Neural progenitor cell (in vitro differentiated cells): ENCODE data around the gene SLCO1B3. TPM values are rescaled to one million over a fixed set of nuclear protein-coding genes. Genes with fewer than 3 reads are reported as not detected.

ENCODE experiments used
- DNase-seq: peaks from one replicate; pipeline ENCODE4 v3.0.0-alpha.2; 2016; ENCODE audit warnings: low spot score
- H2AFZ ChIP-seq: fragments of 200-600 bp; sonication (generic); replicated peaks from 2 replicates; pipeline ENCODE4 v1.6.1; 2016; ENCODE audit warnings: antibody characterized with exemption
- H3F3A ChIP-seq: fragments of 200-600 bp; sonication (generic); 2 replicates; pipeline ENCODE4 v1.6.1; 2016; ENCODE audit warnings: antibody characterized with exemption, low read depth
- H3K27ac ChIP-seq: fragments of 200-600 bp; sonication (generic); 2 replicates; pipeline ENCODE4 v1.5.1; 2016; ENCODE audit warnings: mild to moderate bottlenecking
- H3K27me3 ChIP-seq: fragments of 200-600 bp; sonication (generic); 2 replicates; pipeline ENCODE4 v1.6.1; 2016; ENCODE audit warnings: mild to moderate bottlenecking, moderate library complexity
- H3K36me3 ChIP-seq: fragments of 200-600 bp; sonication (generic); 2 replicates; pipeline ENCODE4 v1.5.1; 2016
- H3K4me1 ChIP-seq: fragments of 200-600 bp; sonication (generic); 2 replicates; pipeline ENCODE4 v1.6.1; 2016; ENCODE audit warnings: mixed run types
- H3K4me2 ChIP-seq: fragments of 200-600 bp; sonication (generic); 2 replicates; pipeline ENCODE4 v1.6.1; 2016
- H3K4me3 ChIP-seq: fragments of 200-600 bp; sonication (generic); 2 replicates; pipeline ENCODE4 v1.5.1; 2016
- H3K79me2 ChIP-seq: fragments of 200-600 bp; sonication (generic); 2 replicates; pipeline ENCODE4 v1.6.1; 2016; ENCODE audit warnings: low read depth
- H3K9ac ChIP-seq: fragments of 200-600 bp; sonication (generic); 2 replicates; pipeline ENCODE4 v1.6.1; 2016
- H3K9me3 ChIP-seq: fragments of 200-600 bp; sonication (generic); 2 replicates; pipeline ENCODE4 v1.5.1; 2016; ENCODE audit warnings: low read depth
- H4K20me1 ChIP-seq: fragments of 200-600 bp; sonication (generic); 2 replicates; pipeline ENCODE4 v1.6.1; 2016; ENCODE audit warnings: low read depth
- H3K27ac Mint-ChIP-seq: 3 replicates; pipeline ENCODE4 v1.8.0; 2021; ENCODE audit warnings: mixed read lengths
- H3K27me3 Mint-ChIP-seq: 2 replicates; pipeline ENCODE4 v1.8.0; 2022; ENCODE audit warnings: low read depth, mild to moderate bottlenecking, inconsistent platforms, moderate library complexity, mixed read lengths; ENCODE audit not compliant: insufficient read depth
- H3K36me3 Mint-ChIP-seq: 3 replicates; pipeline ENCODE4 v1.8.0; 2021; ENCODE audit warnings: mixed read lengths
- H3K4me1 Mint-ChIP-seq: 3 replicates; pipeline ENCODE4 v1.8.0; 2021; ENCODE audit warnings: mixed read lengths
- H3K4me3 Mint-ChIP-seq: 3 replicates; pipeline ENCODE4 v1.8.0; 2021; ENCODE audit warnings: mild to moderate bottlenecking, moderate library complexity, mixed read lengths
- H3K9me3 Mint-ChIP-seq: 3 replicates; pipeline ENCODE4 v1.8.0; 2020; ENCODE audit warnings: mixed read lengths
- EZH2 ChIP-seq: fragments of 200-600 bp; sonication (generic); IDR thresholded peaks from 2 replicates; pipeline ENCODE4 v1.6.1; 2017; ENCODE audit warnings: antibody characterized with exemption, mild to moderate bottlenecking, moderate library complexity
- EZH2phosphoT487 ChIP-seq: fragments of 200-600 bp; sonication (generic); IDR thresholded peaks from 2 replicates; pipeline ENCODE4 v1.6.1; 2017; ENCODE audit warnings: antibody characterized with exemption
- small RNA-seq: library from RNA; depleted of rRNA; stranded (forward); fragments of <200 nt; gene quantifications from one replicate; pipeline ENCODE3, GENCODE V24; 2015
- total RNA-seq: library from RNA; depleted of rRNA; stranded (reverse); fragments of >200 nt; gene quantifications from 2 replicates; pipeline ENCODE4 v1.2.3, GENCODE V29; 2015; ENCODE audit warnings: low replicate concordance
- TF ChIP-seq, protein P1 (sequence below): fragments of 200-600 bp; sonication (generic); IDR thresholded peaks from 2 replicates; pipeline ENCODE4 v1.5.1; 2017; ENCODE audit warnings: antibody characterized with exemption, mild to moderate bottlenecking

Gene SLCO1B3
- total RNA-seq, 1 donor from 2014 or later = not detected

GRCh38 chr12:20950248-20950647 is 139.7 kb downstream of the SLCO1B3 start:
- no peak overlapping the region for H3K27ac Mint-ChIP-seq
- TF ChIP-seq EZH2 = no peak
- TF ChIP-seq, protein P1, sequence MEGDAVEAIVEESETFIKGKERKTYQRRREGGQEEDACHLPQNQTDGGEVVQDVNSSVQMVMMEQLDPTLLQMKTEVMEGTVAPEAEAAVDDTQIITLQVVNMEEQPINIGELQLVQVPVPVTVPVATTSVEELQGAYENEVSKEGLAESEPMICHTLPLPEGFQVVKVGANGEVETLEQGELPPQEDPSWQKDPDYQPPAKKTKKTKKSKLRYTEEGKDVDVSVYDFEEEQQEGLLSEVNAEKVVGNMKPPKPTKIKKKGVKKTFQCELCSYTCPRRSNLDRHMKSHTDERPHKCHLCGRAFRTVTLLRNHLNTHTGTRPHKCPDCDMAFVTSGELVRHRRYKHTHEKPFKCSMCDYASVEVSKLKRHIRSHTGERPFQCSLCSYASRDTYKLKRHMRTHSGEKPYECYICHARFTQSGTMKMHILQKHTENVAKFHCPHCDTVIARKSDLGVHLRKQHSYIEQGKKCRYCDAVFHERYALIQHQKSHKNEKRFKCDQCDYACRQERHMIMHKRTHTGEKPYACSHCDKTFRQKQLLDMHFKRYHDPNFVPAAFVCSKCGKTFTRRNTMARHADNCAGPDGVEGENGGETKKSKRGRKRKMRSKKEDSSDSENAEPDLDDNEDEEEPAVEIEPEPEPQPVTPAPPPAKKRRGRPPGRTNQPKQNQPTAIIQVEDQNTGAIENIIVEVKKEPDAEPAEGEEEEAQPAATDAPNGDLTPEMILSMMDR = peak; percentile 55
- Histone ChIP-seq H3F3A (no peaks in the 10 kb centered on the region), H3K36me3 (no peaks in the 10 kb centered on the region), H3K4me1 (no peaks in the 10 kb centered on the region), H3K27me3 (no peaks in the 10 kb centered on the region), H3K4me2 (no peak overlapping the region), H3K9me3 (no peaks in the 10 kb centered on the region), H2AFZ (no peak overlapping the region), H3K4me3 (no peak overlapping the region), H4K20me1 (no peaks in the 10 kb centered on the region), H3K79me2 (no peaks in the 10 kb centered on the region), H3K9ac (no peak overlapping the region), H3K27ac (no peak overlapping the region)
- H3K36me3 Mint-ChIP-seq = no peaks in the 10 kb centered on the region
- no peaks in the 10 kb centered on the region for H3K4me1 Mint-ChIP-seq
- H3K27me3 Mint-ChIP-seq = no peaks in the 10 kb centered on the region
- peaks cover 2% of the 10 kb centered on the region for H3K9me3 Mint-ChIP-seq
- H3K4me3 Mint-ChIP-seq = no peak overlapping the region
- DNase-seq = peak; percentile 21

DNA sequence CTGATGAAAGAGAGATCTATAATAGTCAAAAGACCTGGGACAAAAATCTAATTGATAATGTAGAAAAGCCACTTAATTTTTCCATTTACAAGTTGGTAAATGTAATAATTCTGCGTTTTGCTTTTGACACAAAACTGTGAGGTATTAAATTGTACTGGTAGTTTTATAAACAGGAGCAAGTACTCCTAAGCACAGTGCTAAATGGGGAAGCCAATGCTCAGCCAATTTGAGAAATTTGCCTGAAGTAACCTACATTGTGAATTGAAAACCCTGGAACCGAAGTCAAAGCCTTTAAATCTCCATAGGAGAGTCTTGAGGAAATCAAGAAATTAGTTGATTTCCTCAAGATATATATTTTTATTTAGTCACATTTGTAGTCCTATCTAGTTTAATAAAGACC is 152.8 kb downstream of the SLCO1B3 start:
- H3K79me2 ChIP-seq = no peaks in the 10 kb centered on the region
- H3F3A ChIP-seq = no peaks in the 10 kb centered on the region
- peaks cover 12% of the 10 kb centered on the region for H3K36me3 ChIP-seq
- H3K27ac Mint-ChIP-seq = no peak overlapping the region
- TF ChIP-seq EZH2 (no peak), EZH2phosphoT487 (no peak)
- TF ChIP-seq, protein P1 = no peak
- H3K36me3 Mint-ChIP-seq = no peaks in the 10 kb centered on the region
- no peaks in the 10 kb centered on the region for H3K27me3 ChIP-seq
- H3K9me3 Mint-ChIP-seq = peaks cover 8% of the 10 kb centered on the region
- peaks cover 14% of the 10 kb centered on the region for H3K9me3 ChIP-seq
- no peaks in the 10 kb centered on the region for H4K20me1 ChIP-seq
- H3K4me3 ChIP-seq = no peak overlapping the region
- no peak overlapping the region for H3K27ac ChIP-seq
- no peaks in the 10 kb centered on the region for H3K4me1 Mint-ChIP-seq
- no peak overlapping the region for H3K9ac ChIP-seq
- H3K4me2 ChIP-seq = no peak overlapping the region
- H3K4me1 ChIP-seq = no peaks in the 10 kb centered on the region
- no peak overlapping the region for H2AFZ ChIP-seq
- no peak overlapping the region for H3K4me3 Mint-ChIP-seq
- no peak for DNase-seq
- no peaks in the 10 kb centered on the region for H3K27me3 Mint-ChIP-seq

DNA sequence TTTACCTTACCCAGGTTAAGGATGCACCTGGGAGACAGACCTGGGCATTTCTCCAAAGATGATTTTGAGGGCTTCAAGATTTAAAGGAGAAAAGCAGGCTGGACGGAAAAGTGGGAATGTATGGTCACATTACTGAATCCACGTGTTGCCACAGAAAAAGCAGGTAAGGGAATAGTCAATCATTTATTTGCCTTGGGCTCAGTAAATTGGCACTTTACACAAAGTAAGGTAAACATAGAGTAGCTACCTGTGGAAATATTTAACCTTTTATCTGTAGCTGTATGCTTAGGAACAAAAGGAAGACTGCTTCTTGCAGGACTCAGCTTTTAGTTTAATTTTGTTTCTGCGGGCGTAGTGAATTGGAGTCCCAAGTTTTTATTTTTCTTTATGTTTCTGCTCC is 153.3 kb downstream of the SLCO1B3 start:
- Histone ChIP-seq H3K36me3 (peaks cover 12% of the 10 kb centered on the region), H3K27me3 (no peaks in the 10 kb centered on the region), H3K27ac (no peak overlapping the region), H3K79me2 (no peaks in the 10 kb centered on the region), H3K4me2 (no peak overlapping the region), H3K4me3 (no peak overlapping the region), H3K4me1 (no peaks in the 10 kb centered on the region), H4K20me1 (no peaks in the 10 kb centered on the region), H3F3A (no peaks in the 10 kb centered on the region), H3K9me3 (peaks cover 14% of the 10 kb centered on the region), H2AFZ (no peak overlapping the region), H3K9ac (no peak overlapping the region)
- Mint-ChIP-seq H3K4me3 (no peak overlapping the region), H3K27ac (no peak overlapping the region), H3K27me3 (no peaks in the 10 kb centered on the region), H3K36me3 (no peaks in the 10 kb centered on the region), H3K4me1 (no peaks in the 10 kb centered on the region), H3K9me3 (peaks cover 8% of the 10 kb centered on the region)
- TF ChIP-seq EZH2phosphoT487 (no peak), EZH2 (no peak)
- TF ChIP-seq, protein P1 = no peak
- no peak for DNase-seq

Small RNAs within 50 kb of the gene (small RNA-seq; reads per million reads assigned to genes)
- gene AC011604.1 = not detected

Other genes with a start within 250 kb of the SLCO1B3 start
- gene SLCO1C1, start 115.4 kb upstream of the SLCO1B3 start, total RNA-seq = not detected in 2 replicates